ENCODE data around the gene ATP6V0B. TPM values are rescaled to one million over a fixed set of nuclear protein-coding genes. Genes with fewer than 3 reads are reported as not detected.

ATP6V0B gene
- polyA plus RNA-seq, 2 of the 4 experiments (the other 2 are of a cell fraction), result 97.0 to 101 TPM

GRCh38 chr1:43949678-43950077, 25.1 kb upstream of the ATP6V0B start:
- no peak for FAIRE-seq
- WGBS (ENCODE audit: missing lambda C conversion rate), result 92% methylated on average over 7 of the region's 13 CpGs
- CTCF ChIA-PET, result interaction anchor here (1.1 to 7.4 kb wide), 10 partner anchors 8 to 186 kb away, joined by 3 to 69 read pairs (median 5); no protein-coding TSS in a partner anchor

DNA sequence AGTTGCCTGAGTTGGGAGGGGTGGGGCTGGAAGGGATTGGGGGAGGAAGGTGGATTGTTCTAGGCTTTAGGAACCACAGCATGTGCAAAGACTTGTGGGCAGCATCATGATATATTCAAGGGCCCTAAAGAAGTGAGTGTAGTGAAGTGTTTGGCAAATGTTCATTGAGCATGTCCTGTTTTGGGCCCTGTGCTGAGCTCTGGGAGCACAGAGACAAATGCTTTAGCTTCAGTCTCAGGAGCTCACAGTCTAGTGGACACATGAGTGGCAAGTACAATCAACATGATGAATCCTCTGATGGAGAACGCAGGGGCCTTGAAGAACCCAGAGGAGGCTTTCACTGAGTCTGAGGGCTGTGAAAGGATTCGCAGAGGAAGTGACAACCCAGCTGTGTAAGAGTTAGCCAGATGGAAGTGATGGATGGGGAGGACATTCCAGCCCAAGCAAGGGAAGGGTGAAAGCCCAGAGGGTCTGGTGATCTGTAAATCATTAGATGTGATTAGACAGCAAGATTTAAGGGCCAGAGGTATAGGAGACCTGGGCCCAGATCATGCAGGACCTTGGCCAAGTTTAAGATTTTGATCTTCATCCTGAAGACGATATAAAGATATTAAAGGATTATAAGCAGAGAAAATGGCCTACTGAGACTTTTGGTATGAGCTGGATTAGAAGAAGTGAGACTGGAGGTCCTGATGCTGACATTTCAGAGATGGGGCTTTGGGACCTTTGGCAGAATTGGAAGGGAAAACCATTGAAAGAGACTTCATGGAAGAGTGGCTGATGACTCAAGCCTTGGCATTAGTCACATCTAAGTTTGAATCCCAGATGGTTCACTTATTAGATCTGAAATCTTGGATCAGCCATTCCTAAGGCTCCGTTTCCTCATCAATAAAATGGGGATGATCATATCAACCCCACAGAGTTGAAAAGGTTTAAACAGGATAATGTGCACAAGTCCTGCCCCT, 23.5 kb upstream of the ATP6V0B start:
- ChIA-PET CTCF (interaction anchor here (1.5 to 2.2 kb wide), 2 partner anchors 16 to 188 kb away, joined by 7 read pairs; no protein-coding TSS in a partner anchor), POLR2A (no interaction called here)
- ATAC-seq (no peak), DNase-seq (ENCODE audit: low read depth in 1 of 2, low spot score in 1 of 2) (no peak), FAIRE-seq (no peak)
- Histone ChIP-seq H3K4me2 (no peak overlapping the region), H3K9me3 (no peaks in the 10 kb centered on the region), H3K27ac (no peak overlapping the region), H3K4me1 (peaks cover 11% of the 10 kb centered on the region; the same call in 1 of the 3 replicates), H3K4me3 (no peak overlapping the region)
- 96% methylated on average over 4 of the region's 4 CpGs for WGBS (ENCODE audit: missing lambda C conversion rate)
- TF ChIP-seq ESRRA (IDR thresholded peaks at IDR 0.05; ENCODE audit: borderline replicate concordance, low read length) (no peak), HOXA7 (CRISPR knock-in tag; IDR thresholded peaks at IDR 0.05) (no peak), PHF8 (IDR thresholded peaks at IDR 0.05; ENCODE audit: borderline replicate concordance, low read depth) (no peak), CEBPB (IDR thresholded peaks at IDR 0.05) (no peak), EHF (CRISPR knock-in tag; IDR thresholded peaks at IDR 0.05) (no peak), FOSL2 (IDR thresholded peaks at IDR 0.05) (no peak), FOSL2 (CRISPR knock-in tag; IDR thresholded peaks at IDR 0.05) (no peak), FOXS1 (CRISPR knock-in tag; IDR thresholded peaks at IDR 0.05) (no peak), RCOR1 (IDR thresholded peaks at IDR 0.05; ENCODE audit: low read depth, low read length) (no peak), E2F6 (IDR thresholded peaks at IDR 0.05; ENCODE audit: borderline replicate concordance, low read depth) (no peak), EHMT2 (IDR thresholded peaks at IDR 0.05; ENCODE audit: low read depth) (no peak), HDAC2 (IDR thresholded peaks at IDR 0.05) (no peak), MYC (IDR thresholded peaks at IDR 0.05; ENCODE audit: borderline replicate concordance, low read length) (no peak), ZFP36 (IDR thresholded peaks at IDR 0.05; ENCODE audit: borderline replicate concordance, partially characterized antibody) (no peak), ZNF302 (CRISPR knock-in tag; IDR thresholded peaks at IDR 0.05) (no peak), BHLHE40 (IDR thresholded peaks at IDR 0.05; ENCODE audit: low read depth, low read length) (no peak), ZC3H11A (IDR thresholded peaks at IDR 0.05) (no peak), SMC3 (IDR thresholded peaks at IDR 0.05) (no peak), RARB (CRISPR knock-in tag; IDR thresholded peaks at IDR 0.05) (no peak)
- TF ChIP-seq, protein P1, sequence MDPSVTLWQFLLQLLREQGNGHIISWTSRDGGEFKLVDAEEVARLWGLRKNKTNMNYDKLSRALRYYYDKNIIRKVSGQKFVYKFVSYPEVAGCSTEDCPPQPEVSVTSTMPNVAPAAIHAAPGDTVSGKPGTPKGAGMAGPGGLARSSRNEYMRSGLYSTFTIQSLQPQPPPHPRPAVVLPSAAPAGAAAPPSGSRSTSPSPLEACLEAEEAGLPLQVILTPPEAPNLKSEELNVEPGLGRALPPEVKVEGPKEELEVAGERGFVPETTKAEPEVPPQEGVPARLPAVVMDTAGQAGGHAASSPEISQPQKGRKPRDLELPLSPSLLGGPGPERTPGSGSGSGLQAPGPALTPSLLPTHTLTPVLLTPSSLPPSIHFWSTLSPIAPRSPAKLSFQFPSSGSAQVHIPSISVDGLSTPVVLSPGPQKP (IDR thresholded peaks at IDR 0.05; ENCODE audit: low read depth, low read length), result no peak

More at GRCh38 chr1:43949678-43950077, 25.1 kb upstream of the ATP6V0B start:
- H3K27ac ChIP-seq, result no peak overlapping the region
- no peak for ATAC-seq
- peaks cover 13% of the 10 kb centered on the region; the same call in 1 of the 3 replicates for H3K4me1 ChIP-seq
- no peak overlapping the region for H3K4me3 ChIP-seq
- no peak for TF ChIP-seq RFX5 (IDR thresholded peaks at IDR 0.05)
- TF ChIP-seq CHD4 (IDR thresholded peaks at IDR 0.05; ENCODE audit: borderline replicate concordance), result no peak
- TF ChIP-seq KDM5A (IDR thresholded peaks at IDR 0.05), result no peak
- TF ChIP-seq SREBF2 (IDR thresholded peaks at IDR 0.05), result no peak
- TF ChIP-seq BHLHE40 (IDR thresholded peaks at IDR 0.05; ENCODE audit: low read depth, low read length), result no peak
- TF ChIP-seq PHF8 (IDR thresholded peaks at IDR 0.05; ENCODE audit: borderline replicate concordance, low read depth), result no peak
- TF ChIP-seq CTCF (IDR thresholded peaks at IDR 0.05), result no peak
- no peak for TF ChIP-seq NFE2L2 (conservative IDR thresholded peaks at IDR 0.05; ENCODE audit: low read length)
- no peak for TF ChIP-seq EP300 (IDR thresholded peaks at IDR 0.05)
- no peak for TF ChIP-seq CBX8 (IDR thresholded peaks at IDR 0.05)
- no peak for TF ChIP-seq ESRRA (IDR thresholded peaks at IDR 0.05; ENCODE audit: borderline replicate concordance, low read length)
- TF ChIP-seq JUNB (IDR thresholded peaks at IDR 0.05), result no peak
- TF ChIP-seq EHMT2 (IDR thresholded peaks at IDR 0.05; ENCODE audit: low read depth), result no peak
- TF ChIP-seq HEYL (CRISPR knock-in tag; IDR thresholded peaks at IDR 0.05), result no peak
- no peak for TF ChIP-seq EHF (CRISPR knock-in tag; IDR thresholded peaks at IDR 0.05)
- no peak for TF ChIP-seq HOXA7 (CRISPR knock-in tag; IDR thresholded peaks at IDR 0.05)
- TF ChIP-seq HMGXB4 (CRISPR knock-in tag; IDR thresholded peaks at IDR 0.05; ENCODE audit: borderline replicate concordance), result no peak
- TF ChIP-seq FOXS1 (CRISPR knock-in tag; IDR thresholded peaks at IDR 0.05), result no peak
- H3K4me2 ChIP-seq, result no peak overlapping the region
- H3K9me3 ChIP-seq, result no peaks in the 10 kb centered on the region
- no peak for DNase-seq (ENCODE audit: low read depth in 1 of 2, low spot score in 1 of 2)
- POLR2A ChIA-PET, result no interaction called here

Data from A549 (cell line).